ENCODE measurements around the gene THUMPD3.
A peak's percentile ranks its signal among the peaks of the same experiment; 100 is the strongest.

THUMPD3 gene

GRCh38 chr3:9388562-9389272 lies 25.9 kb downstream of the THUMPD3 start:
- Histone ChIP-seq H3K36me3 (peaks cover 62% of the 10 kb centered on the region), H3K4me3 (ENCODE audit: low read depth, low read length) (no peak overlapping the region), H3K9me3 (no peaks in the 10 kb centered on the region), H3K27me3 (no peaks in the 10 kb centered on the region), H3K4me1 (no peaks in the 10 kb centered on the region)
- DNase-seq = no peak
- no peak for TF ChIP-seq CTCF (IDR thresholded peaks at IDR 0.05; ENCODE audit: low read depth, low read length)

- no peaks in the 10 kb centered on the region for H3K27me3 ChIP-seq
- TF ChIP-seq CTCF (IDR thresholded peaks at IDR 0.05; ENCODE audit: low read depth, low read length) = no peak
Observed at GRCh38 chr3:9390265-9390888, 27.5 kb downstream of the THUMPD3 start.

GRCh38 chr3:9392041-9392440 lies 29.2 kb downstream of the THUMPD3 start:
- TF ChIP-seq CTCF (IDR thresholded peaks at IDR 0.05; ENCODE audit: low read depth, low read length) = no peak
- H3K9me3 ChIP-seq = no peaks in the 10 kb centered on the region
- DNase-seq = no peak
- H3K36me3 ChIP-seq = peaks cover 52% of the 10 kb centered on the region
- no peak overlapping the region for H3K4me3 ChIP-seq (ENCODE audit: low read depth, low read length)
- H3K27me3 ChIP-seq = no peaks in the 10 kb centered on the region
- H3K4me1 ChIP-seq = peaks cover 2% of the 10 kb centered on the region; the same call in 1 of the 2 replicates

More at GRCh38 chr3:9390265-9390888, 27.5 kb downstream of the THUMPD3 start:
- no peak for DNase-seq
- peaks cover 1% of the 10 kb centered on the region; the same call in 1 of the 2 replicates for H3K4me1 ChIP-seq
- no peak overlapping the region for H3K4me3 ChIP-seq (ENCODE audit: low read depth, low read length)
- peaks cover 54% of the 10 kb centered on the region for H3K36me3 ChIP-seq
- H3K9me3 ChIP-seq = no peaks in the 10 kb centered on the region

GRCh38 chr3:9395570-9396300 lies 32.9 kb downstream of the THUMPD3 start:
- no peak for DNase-seq
- Histone ChIP-seq H3K4me1 (peaks cover 2% of the 10 kb centered on the region; the same call in 1 of the 2 replicates), H3K27me3 (no peaks in the 10 kb centered on the region), H3K9me3 (no peaks in the 10 kb centered on the region), H3K4me3 (ENCODE audit: low read depth, low read length) (peak overlapping the region; percentile 68), H3K36me3 (peaks cover 28% of the 10 kb centered on the region)
- no peak for TF ChIP-seq CTCF (IDR thresholded peaks at IDR 0.05; ENCODE audit: low read depth, low read length)

- H3K9me3 ChIP-seq = no peaks in the 10 kb centered on the region
- H3K27me3 ChIP-seq = no peaks in the 10 kb centered on the region
- no peak for DNase-seq
- no peak for TF ChIP-seq CTCF (IDR thresholded peaks at IDR 0.05; ENCODE audit: low read depth, low read length)
- H3K4me3 ChIP-seq (ENCODE audit: low read depth, low read length) = peak overlapping the region; percentile 68
- H3K4me1 ChIP-seq = peaks cover 2% of the 10 kb centered on the region
- H3K36me3 ChIP-seq = peaks cover 22% of the 10 kb centered on the region
Observed at GRCh38 chr3:9396301-9396631, 33.4 kb downstream of the THUMPD3 start.

Measured in BE2C (cell line).